ENCODE results near the gene ZNF574. TPM values are rescaled to one million over a fixed set of nuclear protein-coding genes. Genes with fewer than 3 reads are reported as not detected.

The ZNF574 gene
- total and polyA plus RNA-seq, 9 donors: 2.4 to 24.6 (median 15.6) TPM

DNA sequence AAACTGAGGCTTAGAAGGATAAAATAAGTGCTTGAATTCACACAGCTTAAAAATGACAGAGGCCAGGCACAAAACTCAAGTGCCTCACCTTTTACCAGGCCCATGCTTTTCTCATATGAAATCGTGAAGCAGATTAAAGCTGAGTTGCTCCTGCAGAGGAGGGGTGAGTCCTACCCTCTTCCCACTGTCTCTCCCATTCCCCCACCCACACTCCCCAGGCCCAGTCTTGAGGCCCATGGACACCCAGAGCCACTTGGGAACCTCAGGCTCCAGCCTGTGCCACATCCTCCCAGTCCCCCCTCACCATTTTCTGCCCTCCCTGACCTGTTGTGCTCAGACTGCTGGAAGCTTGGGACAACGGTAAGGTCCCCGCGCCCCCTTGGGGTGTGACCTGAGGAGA lies 17.5 kb downstream of the ZNF574 start:
- Histone ChIP-seq H3K4me3 (no peak overlapping the region), H3K9me3 (no peaks in the 10 kb centered on the region), H3K36me3 (no peaks in the 10 kb centered on the region), H3K4me1 (ENCODE audit: insufficient read depth) (peaks cover 3% of the 10 kb centered on the region), H3K27ac (no peak overlapping the region), H3K27me3 (no peaks in the 10 kb centered on the region)
- 54 to 63% (median 55%) methylated on average over 4 of the region's 4 CpGs for WGBS, 3 donors
- no peak for DNase-seq
- no peak for TF ChIP-seq POLR2A (IDR thresholded peaks at IDR 0.05)
- no peak for TF ChIP-seq EP300 (IDR thresholded peaks at IDR 0.05)
- TF ChIP-seq, protein P1, sequence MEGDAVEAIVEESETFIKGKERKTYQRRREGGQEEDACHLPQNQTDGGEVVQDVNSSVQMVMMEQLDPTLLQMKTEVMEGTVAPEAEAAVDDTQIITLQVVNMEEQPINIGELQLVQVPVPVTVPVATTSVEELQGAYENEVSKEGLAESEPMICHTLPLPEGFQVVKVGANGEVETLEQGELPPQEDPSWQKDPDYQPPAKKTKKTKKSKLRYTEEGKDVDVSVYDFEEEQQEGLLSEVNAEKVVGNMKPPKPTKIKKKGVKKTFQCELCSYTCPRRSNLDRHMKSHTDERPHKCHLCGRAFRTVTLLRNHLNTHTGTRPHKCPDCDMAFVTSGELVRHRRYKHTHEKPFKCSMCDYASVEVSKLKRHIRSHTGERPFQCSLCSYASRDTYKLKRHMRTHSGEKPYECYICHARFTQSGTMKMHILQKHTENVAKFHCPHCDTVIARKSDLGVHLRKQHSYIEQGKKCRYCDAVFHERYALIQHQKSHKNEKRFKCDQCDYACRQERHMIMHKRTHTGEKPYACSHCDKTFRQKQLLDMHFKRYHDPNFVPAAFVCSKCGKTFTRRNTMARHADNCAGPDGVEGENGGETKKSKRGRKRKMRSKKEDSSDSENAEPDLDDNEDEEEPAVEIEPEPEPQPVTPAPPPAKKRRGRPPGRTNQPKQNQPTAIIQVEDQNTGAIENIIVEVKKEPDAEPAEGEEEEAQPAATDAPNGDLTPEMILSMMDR (IDR thresholded peaks at IDR 0.05): no peak
- intact Hi-C loops (cut with DNase I): no loop called here

DNA sequence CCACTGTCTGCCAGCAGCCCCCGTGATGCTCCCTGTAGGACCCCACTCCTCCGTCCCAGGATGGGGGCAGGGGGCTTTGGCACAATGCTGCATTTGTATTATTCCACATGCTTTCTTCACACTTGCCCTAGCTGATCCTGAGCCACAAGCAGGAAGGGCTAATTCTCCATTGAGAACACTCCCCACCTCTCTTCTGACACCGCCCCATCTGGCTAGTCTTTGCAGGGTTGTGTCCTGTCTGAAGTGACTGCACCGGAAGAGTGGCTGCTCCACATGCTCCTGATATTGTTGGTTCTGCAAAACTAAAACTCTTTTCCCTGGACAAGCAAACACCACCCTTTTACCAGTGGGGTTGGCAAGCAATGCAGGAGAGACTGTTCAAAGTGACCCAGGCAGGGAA lies 18.0 kb downstream of the ZNF574 start:
- Histone ChIP-seq H3K4me1 (ENCODE audit: insufficient read depth) (peaks cover under 1% of the 10 kb centered on the region), H3K27ac (no peak overlapping the region), H3K9me3 (no peaks in the 10 kb centered on the region), H3K27me3 (no peaks in the 10 kb centered on the region), H3K36me3 (no peaks in the 10 kb centered on the region), H3K4me3 (no peak overlapping the region)
- intact Hi-C loops (cut with DNase I): no loop called here
- DNase-seq: no peak
- 57 to 71% (median 61%) methylated on average over 4 of the region's 4 CpGs for WGBS, 3 donors
- TF ChIP-seq EP300 (IDR thresholded peaks at IDR 0.05) (no peak), POLR2A (IDR thresholded peaks at IDR 0.05) (no peak)
- TF ChIP-seq, protein P1 (IDR thresholded peaks at IDR 0.05): no peak

DNA sequence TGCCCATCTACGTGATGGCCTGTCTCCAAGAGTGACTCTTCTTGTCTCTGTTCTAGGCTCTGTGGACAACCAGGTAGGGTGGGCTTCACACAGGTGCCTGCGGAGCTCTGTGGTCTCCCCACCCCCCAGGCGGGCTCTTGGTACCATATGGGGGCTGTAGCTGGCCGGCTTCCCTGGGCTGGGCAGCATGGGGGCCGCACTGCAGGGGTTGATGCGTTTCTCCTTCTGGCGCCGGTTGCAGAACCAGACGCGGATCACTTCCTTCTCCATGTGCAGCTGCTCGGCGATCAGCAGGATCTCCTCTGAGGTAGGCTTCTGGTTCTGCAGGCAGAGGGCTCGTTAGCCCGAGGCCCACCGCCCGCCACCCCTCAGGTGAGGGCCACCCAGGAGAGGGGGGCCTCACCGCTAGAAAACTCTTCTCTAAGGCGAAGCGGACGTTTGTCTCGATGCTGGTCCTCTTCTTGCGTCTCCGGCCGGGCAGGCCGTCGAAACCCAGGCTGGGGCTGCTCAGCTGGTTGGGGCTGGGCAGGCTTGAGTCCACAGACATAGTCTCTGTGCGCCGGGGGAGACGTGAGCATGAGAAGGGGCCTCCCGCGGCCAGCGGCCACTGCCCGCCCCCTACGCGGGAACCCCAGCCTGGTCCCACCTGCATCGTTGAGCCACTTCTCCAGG lies 19.3 kb downstream of the ZNF574 start:
- Histone ChIP-seq H3K36me3 (no peaks in the 10 kb centered on the region), H3K27me3 (no peaks in the 10 kb centered on the region), H3K9me3 (no peaks in the 10 kb centered on the region), H3K4me3 (no peak overlapping the region), H3K4me1 (ENCODE audit: insufficient read depth) (no peaks in the 10 kb centered on the region), H3K27ac (no peak overlapping the region)
- WGBS, 3 donors: 72 to 81% (median 80%) methylated on average over 35 to 36 of the region's 36 CpGs
- TF ChIP-seq EP300 (IDR thresholded peaks at IDR 0.05): no peak
- no peak for TF ChIP-seq POLR2A (IDR thresholded peaks at IDR 0.05)
- TF ChIP-seq, protein P1 (IDR thresholded peaks at IDR 0.05): no peak
- intact Hi-C loops (cut with DNase I): no loop called here
- DNase-seq: no peak

DNA sequence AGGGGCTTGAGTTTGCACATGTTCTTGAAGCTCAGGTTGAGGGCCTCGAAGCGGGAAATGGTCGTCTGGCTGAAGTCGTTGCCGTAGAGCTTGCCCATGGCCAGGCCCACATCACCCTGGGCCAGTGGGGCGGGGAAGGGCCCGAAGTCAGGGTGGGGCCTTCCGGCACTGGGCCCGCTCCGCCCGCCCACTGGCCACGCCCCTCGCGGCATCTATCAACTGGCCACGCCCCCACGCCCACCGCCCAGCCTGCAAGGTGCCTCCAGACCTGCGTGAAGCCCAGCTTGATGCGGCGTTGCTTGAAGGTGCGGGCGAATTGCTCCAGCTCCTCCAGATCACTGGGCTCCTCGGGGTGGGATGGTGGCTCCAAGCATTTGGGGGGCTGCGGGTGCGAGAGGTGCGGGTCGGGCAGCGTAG lies 19.9 kb downstream of the ZNF574 start:
- no peaks in the 10 kb centered on the region for H3K9me3 ChIP-seq
- H3K4me3 ChIP-seq: no peak overlapping the region
- H3K27me3 ChIP-seq: no peaks in the 10 kb centered on the region
- TF ChIP-seq, protein P1 (IDR thresholded peaks at IDR 0.05): no peak
- TF ChIP-seq POLR2A (IDR thresholded peaks at IDR 0.05) (no peak), EP300 (IDR thresholded peaks at IDR 0.05) (no peak)
- H3K27ac ChIP-seq: no peak overlapping the region
- H3K36me3 ChIP-seq: no peaks in the 10 kb centered on the region
- intact Hi-C loops (cut with DNase I): no loop called here
- DNase-seq: no peak
- WGBS, 3 donors: 10 to 18% (median 14%) methylated on average over 16 to 28 of the region's 28 CpGs
- H3K4me1 ChIP-seq (ENCODE audit: insufficient read depth): no peaks in the 10 kb centered on the region

Data from ovary (tissue), 9 donors.